Occipital lobe (tissue), 2 donors: ENCODE measurements around the gene COA1. TPM values are rescaled to one million over a fixed set of nuclear protein-coding genes. Genes with fewer than 3 reads are reported as not detected.
"Not testable (repeated sequence)": the region's sequence is repeated elsewhere in the genome, so short reads cannot be mapped to it uniquely, and the experiment has no call there.

Experiments
- DNase-seq: peaks from one replicate; lab custom pipeline; 2025; lab: John Stamatoyannopoulos, UW
- total RNA-seq: library from RNA; depleted of rRNA; stranded (reverse); fragments of >200 nt; gene quantifications from one replicate; pipeline ENCODE4 v1.2.3, GENCODE V29; 2014

The COA1 gene
- total RNA-seq, 1 donor from 2014 or later = 40.4 TPM

- DNase-seq = no peak
Measured at GRCh38 chr7:43630482-43630881, 98.8 kb downstream of the COA1 start.

GRCh38 chr7:43629857-43630256 is 99.5 kb downstream of the COA1 start:
- no peak for DNase-seq

GRCh38 chr7:43628431-43628830 is 100.9 kb downstream of the COA1 start:
- no peak for DNase-seq

- not testable (repeated sequence) for DNase-seq
Measured at GRCh38 chr7:43627798-43628197, 101.5 kb downstream of the COA1 start.

GRCh38 chr7:43626695-43627094 is 102.6 kb downstream of the COA1 start:
- DNase-seq = no peak

- DNase-seq = no peak
Measured at GRCh38 chr7:43625980-43626379, 103.3 kb downstream of the COA1 start.

- no peak for DNase-seq
Measured at GRCh38 chr7:43625453-43625852, 103.9 kb downstream of the COA1 start.

- DNase-seq = no peak
Measured at GRCh38 chr7:43624156-43624555, 105.2 kb downstream of the COA1 start.

- DNase-seq = no peak
Measured at GRCh38 chr7:43621729-43622448, 107.4 kb downstream of the COA1 start.

GRCh38 chr7:43619213-43620012 is 109.9 kb downstream of the COA1 start:
- DNase-seq = no peak

GRCh38 chr7:43618073-43618472 is 111.2 kb downstream of the COA1 start:
- no peak for DNase-seq

GRCh38 chr7:43616977-43617376 is 112.3 kb downstream of the COA1 start:
- DNase-seq = no peak

- DNase-seq = no peak
Measured at GRCh38 chr7:43615558-43616145, 113.7 kb downstream of the COA1 start.

GRCh38 chr7:43612599-43613589 is 116.4 kb downstream of the COA1 start:
- DNase-seq = no peak

GRCh38 chr7:43612128-43612527 is 117.2 kb downstream of the COA1 start:
- no peak for DNase-seq

- DNase-seq = no peak
Measured at GRCh38 chr7:43609097-43609496, 120.2 kb downstream of the COA1 start.

GRCh38 chr7:43604251-43604650 is 125.1 kb downstream of the COA1 start:
- DNase-seq = no peak

- DNase-seq = no peak
Measured at GRCh38 chr7:43602256-43602655, 127.1 kb downstream of the COA1 start.

GRCh38 chr7:43600056-43600455 is 129.3 kb downstream of the COA1 start:
- no peak for DNase-seq

- DNase-seq = not testable (repeated sequence)
Measured at GRCh38 chr7:43596426-43596825, 132.9 kb downstream of the COA1 start.

GRCh38 chr7:43594020-43594419 is 135.3 kb downstream of the COA1 start:
- DNase-seq = no peak
